Measurements from ENCODE around the gene OGFR.

DNA sequence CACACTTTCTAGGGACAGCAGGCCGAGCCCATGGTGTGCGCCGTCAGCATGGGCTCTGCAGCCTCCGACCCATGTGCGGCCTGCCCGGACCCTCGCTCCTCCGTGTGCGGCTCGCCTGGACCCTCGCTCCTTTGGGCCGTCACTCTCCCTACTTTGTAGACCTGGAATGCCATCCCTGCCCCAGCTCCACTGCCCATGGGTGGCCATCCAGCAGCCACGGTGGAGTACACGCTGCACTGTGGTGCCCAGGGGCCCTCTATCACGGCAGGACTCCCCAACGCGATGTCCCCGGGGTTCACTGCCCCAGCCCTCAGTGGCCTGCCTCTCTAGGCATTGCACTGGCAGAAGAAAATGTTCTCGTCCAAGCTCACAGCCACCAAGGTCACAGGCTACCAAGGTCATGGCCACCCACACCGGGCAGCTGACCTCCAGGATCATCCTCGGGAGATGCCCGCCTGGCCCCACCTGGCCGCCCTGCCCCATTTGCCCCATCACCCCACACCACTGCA, 32.5 kb upstream of the OGFR start:
- TF ChIP-seq, protein P1, sequence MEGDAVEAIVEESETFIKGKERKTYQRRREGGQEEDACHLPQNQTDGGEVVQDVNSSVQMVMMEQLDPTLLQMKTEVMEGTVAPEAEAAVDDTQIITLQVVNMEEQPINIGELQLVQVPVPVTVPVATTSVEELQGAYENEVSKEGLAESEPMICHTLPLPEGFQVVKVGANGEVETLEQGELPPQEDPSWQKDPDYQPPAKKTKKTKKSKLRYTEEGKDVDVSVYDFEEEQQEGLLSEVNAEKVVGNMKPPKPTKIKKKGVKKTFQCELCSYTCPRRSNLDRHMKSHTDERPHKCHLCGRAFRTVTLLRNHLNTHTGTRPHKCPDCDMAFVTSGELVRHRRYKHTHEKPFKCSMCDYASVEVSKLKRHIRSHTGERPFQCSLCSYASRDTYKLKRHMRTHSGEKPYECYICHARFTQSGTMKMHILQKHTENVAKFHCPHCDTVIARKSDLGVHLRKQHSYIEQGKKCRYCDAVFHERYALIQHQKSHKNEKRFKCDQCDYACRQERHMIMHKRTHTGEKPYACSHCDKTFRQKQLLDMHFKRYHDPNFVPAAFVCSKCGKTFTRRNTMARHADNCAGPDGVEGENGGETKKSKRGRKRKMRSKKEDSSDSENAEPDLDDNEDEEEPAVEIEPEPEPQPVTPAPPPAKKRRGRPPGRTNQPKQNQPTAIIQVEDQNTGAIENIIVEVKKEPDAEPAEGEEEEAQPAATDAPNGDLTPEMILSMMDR (IDR thresholded peaks at IDR 0.05; ENCODE audit: extremely low read depth in 1 of 2, insufficient read depth in 1 of 2, low read depth in 1 of 2, low read length in 2 of 2), result no peak
- TF ChIP-seq POLR2AphosphoS5 (IDR thresholded peaks at IDR 0.05; ENCODE audit: insufficient read depth, low read depth, low read length), result no peak
- TF ChIP-seq, protein P2, sequence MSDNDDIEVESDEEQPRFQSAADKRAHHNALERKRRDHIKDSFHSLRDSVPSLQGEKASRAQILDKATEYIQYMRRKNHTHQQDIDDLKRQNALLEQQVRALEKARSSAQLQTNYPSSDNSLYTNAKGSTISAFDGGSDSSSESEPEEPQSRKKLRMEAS (IDR thresholded peaks at IDR 0.05; ENCODE audit: insufficient read depth, insufficient read length), result no peak
- no peak for TF ChIP-seq EZH2 (IDR thresholded peaks at IDR 0.05; ENCODE audit: borderline replicate concordance, low read depth, low read length, severe bottlenecking)
- TF ChIP-seq POLR2A (IDR thresholded peaks at IDR 0.05; ENCODE audit: low read depth, low read length), result no peak
- no peak for TF ChIP-seq MYC (IDR thresholded peaks at IDR 0.05; ENCODE audit: low read depth, low read length)
- no peak for TF ChIP-seq JUN (IDR thresholded peaks at IDR 0.05; ENCODE audit: borderline replicate concordance, insufficient read depth, insufficient read length, low read depth)
